ENCODE results near the gene INAFM2.

INAFM2 gene

GRCh38 chr15:40345225-40345866 is 21.9 kb downstream of the INAFM2 start:
- no peak for DNase-seq

- no peak for DNase-seq
Measured at GRCh38 chr15:40345867-40346578, 22.5 kb downstream of the INAFM2 start.

DNA sequence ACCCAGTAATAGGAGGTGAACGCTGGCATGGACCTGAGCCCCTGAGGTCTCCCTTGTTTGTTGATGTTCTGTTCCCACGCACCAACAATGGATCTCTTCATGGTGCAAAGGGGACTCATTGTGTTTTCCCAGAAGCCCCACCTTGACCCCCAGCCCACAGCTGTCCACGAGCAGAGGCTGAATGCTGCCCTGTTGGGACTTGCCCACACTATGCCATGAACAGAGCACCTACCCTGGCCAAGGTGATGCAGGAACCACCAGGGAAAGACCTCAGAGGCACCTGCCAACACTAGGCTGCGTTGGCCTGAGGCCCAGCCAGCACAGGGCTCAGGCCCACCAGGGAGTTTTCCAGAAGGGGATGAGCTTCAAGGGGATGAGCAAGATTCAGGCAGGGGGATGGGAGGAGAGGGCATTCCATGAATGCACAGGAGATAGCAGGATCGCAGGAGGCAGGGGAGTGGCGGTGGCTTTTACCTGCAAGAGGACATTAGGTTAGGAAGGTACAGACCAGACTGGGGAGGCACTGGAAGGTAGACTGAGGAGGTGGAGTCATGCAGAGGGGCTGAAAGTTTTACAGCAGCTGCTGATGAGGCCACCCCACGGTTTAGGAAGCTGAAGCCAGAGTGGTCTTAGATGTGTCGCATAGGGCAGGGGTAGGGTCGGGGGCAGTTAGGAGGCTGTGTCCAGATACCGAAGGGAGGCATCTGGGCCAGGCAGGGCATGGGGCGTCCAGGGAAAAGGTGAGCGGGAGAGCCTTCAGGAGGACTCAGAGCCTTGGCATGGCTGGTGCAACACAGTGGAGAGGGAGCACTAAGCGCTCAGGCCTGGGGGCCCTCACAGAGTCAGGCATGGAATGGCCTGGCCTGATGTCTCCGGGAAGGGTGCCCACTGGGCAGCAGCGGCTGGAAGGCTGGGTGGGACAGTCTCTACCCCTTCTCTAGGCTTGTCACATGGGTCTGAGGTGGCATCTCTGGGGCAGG is 23.4 kb downstream of the INAFM2 start:
- DNase-seq = no peak

GRCh38 chr15:40347559-40348473 is 24.3 kb downstream of the INAFM2 start:
- DNase-seq = no peak

GRCh38 chr15:40348474-40348870 is 25.0 kb downstream of the INAFM2 start:
- no peak for DNase-seq

- no peak for DNase-seq
Measured at GRCh38 chr15:40349163-40349562, 25.7 kb downstream of the INAFM2 start.

- DNase-seq = no peak
Measured at GRCh38 chr15:40352281-40352901, 28.9 kb downstream of the INAFM2 start.

- no peak for DNase-seq
Measured at GRCh38 chr15:40353697-40354096, 30.2 kb downstream of the INAFM2 start.

- DNase-seq = peak in 1 of 2 experiments; percentile 56
Measured at GRCh38 chr15:40354408-40355171, 31.1 kb downstream of the INAFM2 start.

GRCh38 chr15:40355976-40356585 is 32.6 kb downstream of the INAFM2 start:
- DNase-seq = no peak

DNA sequence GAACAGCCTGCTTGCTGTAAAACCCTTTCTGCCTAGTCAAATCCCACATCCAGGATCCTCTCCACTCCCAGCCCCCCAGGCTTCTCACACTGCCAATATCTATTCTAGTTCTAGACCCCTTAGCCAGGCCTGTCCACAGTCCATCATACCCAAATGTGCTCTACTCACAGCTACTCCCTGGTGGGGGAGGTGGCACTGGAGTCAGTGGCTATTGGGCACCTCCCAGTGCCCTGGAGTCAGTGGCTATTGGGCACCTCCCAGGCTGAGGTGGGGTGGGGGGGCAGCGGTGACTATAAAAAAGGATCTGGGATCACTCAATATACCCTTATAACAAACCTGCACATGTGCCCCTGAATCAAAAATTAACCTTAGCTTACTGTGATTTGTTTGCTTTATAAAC is 33.8 kb downstream of the INAFM2 start:
- DNase-seq = no peak

DNA sequence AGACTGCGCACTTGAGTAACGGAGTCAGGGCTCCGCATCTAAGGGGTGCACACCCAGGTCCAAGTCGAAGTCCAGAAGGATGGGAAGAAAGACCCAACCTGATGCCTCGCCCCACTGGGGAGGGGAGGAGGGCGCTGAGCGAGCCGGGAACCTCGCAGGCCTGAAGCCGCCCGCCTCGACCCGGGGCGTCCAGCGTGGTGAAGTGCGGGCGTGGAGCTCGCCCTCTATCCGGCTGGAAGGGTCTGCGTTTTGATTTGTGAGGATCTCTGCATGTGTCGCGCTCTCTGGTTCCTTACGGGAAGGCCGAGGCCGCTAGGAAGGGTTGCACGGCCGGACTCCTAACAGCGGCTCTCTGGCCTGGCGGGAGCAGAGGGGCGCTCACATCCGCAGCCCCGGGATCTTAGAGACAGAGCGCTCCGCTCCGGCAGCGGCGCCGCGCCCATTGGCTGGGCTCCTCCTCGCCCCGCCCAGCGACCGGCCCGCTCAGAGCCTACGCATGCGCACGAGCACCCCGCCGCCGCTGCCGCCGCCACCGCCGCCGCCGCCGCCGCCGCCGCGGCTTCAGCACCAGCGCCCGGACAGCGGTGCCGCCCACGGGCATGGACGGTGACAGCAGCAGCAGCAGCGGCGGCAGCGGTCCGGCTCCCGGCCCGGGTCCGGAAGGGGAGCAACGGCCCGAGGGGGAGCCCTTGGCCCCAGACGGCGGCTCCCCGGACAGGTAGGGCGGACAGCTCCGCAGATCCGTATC is 34.4 kb downstream of the INAFM2 start, which contains the start of gene DISP2:
TSS of gene DISP2 (plus strand) at position 497 of the 748 bp plus-strand sequence. CDS start at position 600, 103 bp downstream.
- peak; percentile 47 to 94 for DNase-seq

GRCh38 chr15:40358471-40359353 is 35.2 kb downstream of the INAFM2 start:
- peak in 1 of 2 experiments; percentile 70 for DNase-seq

DNA sequence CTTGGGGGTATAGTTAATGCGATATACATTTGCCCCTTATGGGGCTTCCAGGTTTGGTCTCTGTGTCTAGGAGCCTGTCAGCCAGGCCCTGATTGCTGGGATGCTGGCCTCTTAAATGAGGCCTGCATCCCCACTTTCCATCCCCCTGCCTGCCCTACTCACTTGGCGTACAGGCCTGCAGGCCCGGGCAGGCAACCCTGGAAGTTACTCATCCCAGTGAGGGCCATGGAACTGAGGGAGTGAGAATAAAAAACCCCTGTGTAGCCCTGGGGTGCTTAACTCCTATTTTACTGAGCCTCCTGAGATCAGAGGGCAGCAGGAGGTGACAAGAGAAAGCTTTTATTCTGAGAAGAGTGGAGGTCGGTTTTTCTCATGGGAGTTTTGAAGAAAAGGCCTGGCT is 36.5 kb downstream of the INAFM2 start:
- no peak for DNase-seq

- no peak for DNase-seq
Measured at GRCh38 chr15:40361640-40362039, 38.1 kb downstream of the INAFM2 start.

DNA sequence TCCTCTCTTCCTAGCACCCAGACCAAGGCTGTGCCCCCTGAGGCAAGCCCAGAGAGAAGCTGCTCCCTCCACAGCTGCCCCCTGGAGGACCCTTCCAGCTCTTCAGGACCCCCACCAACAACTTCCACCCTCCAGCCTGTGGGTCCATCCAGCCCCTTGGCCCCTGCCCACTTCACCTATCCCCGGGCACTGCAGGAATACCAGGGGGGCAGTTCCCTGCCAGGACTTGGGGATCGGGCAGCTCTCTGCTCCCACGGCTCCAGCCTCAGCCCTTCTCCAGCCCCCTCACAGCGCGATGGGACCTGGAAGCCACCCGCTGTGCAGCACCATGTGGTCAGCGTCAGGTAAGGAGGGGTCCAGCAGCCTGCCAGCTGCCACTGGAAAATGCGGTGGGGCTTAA is 40.1 kb downstream of the INAFM2 start:
- DNase-seq = no peak

DNA sequence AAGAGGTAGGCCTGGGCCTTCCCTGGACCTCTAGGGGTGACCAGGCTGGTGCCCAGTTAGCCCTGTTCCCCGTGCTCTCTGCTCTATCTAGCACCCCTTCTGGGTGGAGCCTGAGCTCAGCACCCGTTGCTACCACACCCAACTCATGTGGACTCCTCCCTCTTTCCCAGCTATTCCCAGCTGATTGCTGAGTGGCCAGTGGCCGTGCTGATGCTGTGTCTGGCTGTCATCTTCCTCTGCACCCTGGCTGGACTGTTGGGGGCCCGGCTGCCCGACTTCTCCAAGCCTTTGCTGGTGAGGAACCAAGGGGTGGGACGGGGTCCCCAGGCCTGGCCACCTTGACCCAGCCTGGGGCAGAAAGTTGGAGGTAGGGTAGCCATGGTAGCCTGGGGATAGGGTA is 40.8 kb downstream of the INAFM2 start:
- no peak for DNase-seq

GRCh38 chr15:40365016-40365415 is 41.5 kb downstream of the INAFM2 start:
- DNase-seq = no peak
